Ramos (cell line): ENCODE data around the gene DENND6B.

Experiments used
- in situ Hi-C: fragments of 300-500 bp; cut with MboI; formaldehyde crosslinking; loops from one replicate; pipeline ENCODE4 v1.14.3; 2022; ENCODE audit warnings: low sequenced_read_pairs; ENCODE audit not compliant: unreplicated experiment

Gene DENND6B

GRCh38 chr22:50292643-50293440 lies 34.0 kb downstream of the DENND6B start:
- in situ Hi-C loops, result no loop called here

- in situ Hi-C loops, result no loop called here
Measured at GRCh38 chr22:50289942-50290630, 36.7 kb downstream of the DENND6B start.

DNA sequence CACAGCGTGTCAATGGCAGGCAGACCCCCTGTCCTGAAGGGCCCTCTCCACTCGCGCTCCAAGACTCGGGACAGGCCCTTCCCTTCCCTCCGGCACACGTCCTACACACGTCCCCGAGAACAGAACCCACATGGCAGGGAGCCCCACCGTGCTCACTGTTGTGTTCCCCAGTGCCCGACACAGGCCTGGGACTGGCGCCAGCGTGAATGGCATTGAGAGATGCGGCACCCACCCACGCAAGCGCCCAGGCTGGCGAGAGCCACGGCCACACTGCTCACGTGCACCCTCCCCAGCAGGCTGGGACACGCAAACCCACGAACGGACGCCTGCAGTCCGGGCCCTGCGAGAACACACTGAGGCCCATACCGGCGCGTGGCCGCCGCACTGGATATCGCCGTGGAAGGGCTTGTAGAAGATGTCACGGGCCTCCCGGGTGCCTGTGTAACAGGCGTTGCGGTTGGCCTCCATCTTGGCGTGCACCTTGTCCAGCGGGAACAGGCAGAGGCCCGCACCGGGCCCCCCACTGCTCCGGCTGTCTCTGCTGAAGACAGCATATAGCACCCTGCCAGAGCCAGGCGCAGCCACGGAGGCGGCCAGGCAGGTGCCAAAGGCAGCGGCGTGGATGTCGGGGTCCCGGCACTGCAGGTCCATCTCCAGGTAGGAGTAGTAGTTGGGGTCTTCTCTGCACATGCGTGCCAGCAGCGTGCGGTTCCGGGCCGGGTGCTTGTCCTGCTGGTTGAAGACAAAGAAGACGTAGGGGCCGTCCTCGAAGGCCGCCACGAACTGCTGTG lies 37.5 kb downstream of the DENND6B start:
- in situ Hi-C loops, result no loop called here

DNA sequence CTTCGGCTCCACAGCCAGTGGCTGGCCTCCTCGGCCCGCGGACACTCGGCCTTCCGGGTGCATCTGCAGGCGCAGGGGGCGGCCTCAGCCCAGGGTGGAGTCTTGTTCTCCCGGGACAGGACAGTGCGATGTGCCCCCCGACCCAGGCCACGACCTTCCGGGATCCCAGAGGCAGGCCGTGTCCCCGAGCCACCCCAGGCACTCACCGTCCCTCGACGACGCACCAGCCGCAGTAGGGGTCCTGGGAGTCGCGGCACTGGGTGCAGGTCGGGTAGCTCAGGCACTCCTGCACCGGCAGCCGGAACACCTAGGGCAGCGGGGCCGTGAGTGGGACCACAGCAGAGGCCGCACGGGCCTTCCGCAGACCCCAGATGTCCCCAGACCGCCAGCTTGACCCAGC lies 39.1 kb downstream of the DENND6B start:
- in situ Hi-C loops, result no loop called here

GRCh38 chr22:50286701-50287318 lies 40.0 kb downstream of the DENND6B start:
- in situ Hi-C loops, result no loop called here

- in situ Hi-C loops, result no loop called here
Measured at GRCh38 chr22:50286275-50286674, 40.5 kb downstream of the DENND6B start.

DNA sequence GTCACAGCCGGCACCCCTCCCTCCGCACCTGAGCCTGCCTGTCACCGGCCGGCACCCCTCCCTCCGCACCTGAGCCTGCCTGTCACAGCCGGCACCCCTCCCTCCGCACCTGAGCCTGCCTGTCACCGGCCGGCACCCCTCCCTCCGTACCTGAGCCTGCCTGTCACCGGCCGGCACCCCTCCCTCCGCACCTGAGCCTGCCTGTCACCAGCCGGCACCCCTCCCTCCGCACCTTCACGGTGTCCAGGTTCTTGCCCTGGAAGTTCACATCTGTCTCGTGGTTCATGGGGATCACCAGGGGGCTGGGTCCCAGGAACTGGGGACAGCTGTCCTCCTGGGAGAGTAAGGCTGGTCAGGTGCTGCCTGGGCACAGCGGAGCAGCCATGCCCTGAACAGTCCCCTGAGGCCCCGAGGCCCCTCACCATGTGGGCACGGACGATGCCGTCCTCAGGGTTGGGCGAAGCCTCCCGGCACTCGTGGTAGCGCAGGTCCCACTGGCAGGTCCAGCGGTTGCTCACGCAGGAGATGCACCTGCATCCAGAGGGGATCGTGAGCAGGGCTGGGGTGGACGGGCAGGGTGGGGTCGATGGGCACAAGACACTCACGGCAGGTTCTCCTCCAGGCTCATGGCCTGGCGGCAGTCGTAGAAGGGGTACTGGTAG lies 41.1 kb downstream of the DENND6B start:
- in situ Hi-C loops, result no loop called here

GRCh38 chr22:50284479-50284878 lies 42.3 kb downstream of the DENND6B start:
- in situ Hi-C loops, result no loop called here

DNA sequence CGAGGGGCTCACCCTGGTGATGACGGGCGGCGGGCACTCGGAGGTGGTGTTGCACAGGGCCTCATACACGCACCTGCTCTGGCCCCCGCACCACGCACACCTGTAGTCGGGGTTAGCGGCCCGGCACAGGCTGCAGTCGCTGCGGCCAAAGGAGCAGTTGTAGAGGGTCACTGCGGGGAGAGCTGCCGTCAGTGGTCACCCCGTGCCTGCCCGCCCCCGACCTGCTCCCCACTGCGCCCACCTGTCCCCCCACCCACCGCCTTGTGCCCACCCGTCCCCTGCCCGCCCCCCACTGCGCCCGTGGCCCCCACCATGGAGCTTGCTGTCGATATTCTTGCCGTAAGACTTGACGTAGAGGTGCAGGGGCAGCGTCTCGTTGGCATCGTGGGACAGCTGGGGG lies 43.0 kb downstream of the DENND6B start:
- in situ Hi-C loops, result no loop called here

DNA sequence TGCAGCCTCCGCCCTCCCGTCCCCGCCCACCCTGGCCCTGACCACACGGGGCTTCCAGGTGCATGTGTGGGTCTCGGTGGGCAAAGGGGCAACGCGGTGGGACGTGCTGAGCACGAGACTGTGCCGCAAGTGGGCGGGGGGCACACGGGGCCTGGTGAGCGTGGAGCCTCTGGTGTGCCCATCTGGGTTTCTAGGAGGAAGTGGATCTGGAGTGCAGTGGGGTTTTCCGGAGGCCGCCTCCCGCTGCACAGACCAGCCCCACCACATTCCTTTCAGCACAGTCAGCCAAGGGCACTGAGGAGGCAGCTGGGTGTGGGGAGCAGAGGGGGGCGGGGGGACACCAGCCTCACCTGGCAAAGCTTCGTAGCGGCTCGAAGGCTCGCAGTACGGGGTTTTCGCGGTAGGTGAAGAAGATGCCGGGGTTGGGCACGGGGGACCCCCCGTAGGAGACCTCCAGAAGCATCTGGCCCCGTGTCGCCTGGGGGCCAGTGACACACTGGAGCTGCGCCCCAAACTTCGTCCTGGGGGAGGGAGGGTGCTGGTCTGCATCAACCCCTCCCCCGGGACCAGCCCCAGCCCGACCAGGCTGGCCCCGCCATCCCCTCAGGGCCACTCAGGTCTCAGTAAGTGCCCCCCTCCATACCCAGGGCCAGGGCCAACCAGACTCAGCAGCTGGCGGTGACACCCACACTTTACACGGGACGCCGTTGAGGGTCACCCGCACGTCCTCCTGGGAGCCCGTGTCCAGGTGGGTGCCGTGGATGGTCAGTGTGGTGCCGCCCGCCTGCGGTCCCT lies 44.3 kb downstream of the DENND6B start:
- in situ Hi-C loops, result no loop called here

- in situ Hi-C loops, result no loop called here
Measured at GRCh38 chr22:50281957-50282356, 44.9 kb downstream of the DENND6B start.

DNA sequence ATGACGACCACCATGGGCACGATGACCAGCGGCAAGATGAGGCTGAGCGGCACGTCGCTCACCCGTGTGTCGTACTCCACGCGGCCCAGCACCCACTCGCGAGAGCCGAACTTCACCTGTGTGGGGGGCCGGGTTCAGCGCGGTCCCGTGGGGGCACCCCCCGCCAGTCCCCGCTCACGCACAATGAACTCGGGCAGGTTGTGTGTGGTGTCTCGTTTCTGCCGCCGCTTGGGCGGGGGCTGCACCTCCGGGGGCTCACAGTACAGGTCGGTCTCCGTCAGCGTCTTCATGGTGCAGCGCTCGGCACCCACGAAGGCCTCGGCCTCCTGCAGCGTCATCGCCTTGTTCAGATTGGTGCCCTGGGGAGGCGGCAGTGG lies 45.4 kb downstream of the DENND6B start:
- in situ Hi-C loops, result no loop called here

- in situ Hi-C loops, result no loop called here
Measured at GRCh38 chr22:50280708-50281383, 46.0 kb downstream of the DENND6B start.

GRCh38 chr22:50280022-50280707 lies 46.6 kb downstream of the DENND6B start:
- in situ Hi-C loops, result no loop called here

- in situ Hi-C loops, result loop anchor here (5.0 kb wide), 1 partner anchor 48 kb away; the partner anchor contains the start of gene DENND6B
Measured at GRCh38 chr22:50278956-50279619, 47.7 kb downstream of the DENND6B start.

GRCh38 chr22:50278461-50278860 lies 48.4 kb downstream of the DENND6B start:
- in situ Hi-C loops, result loop anchor here (5.0 kb wide), 1 partner anchor 49 kb away; the partner anchor contains the start of gene DENND6B

- in situ Hi-C loops, result loop anchor here (5.0 kb wide), 1 partner anchor 50 kb away; the partner anchor contains the start of gene DENND6B
Measured at GRCh38 chr22:50277761-50278160, 49.1 kb downstream of the DENND6B start.
